CD4-positive, alpha-beta T cell (primary cell): ENCODE results near the gene BHMT2. TPM values are rescaled to one million over a fixed set of nuclear protein-coding genes. Genes with fewer than 3 reads are reported as not detected.

Experiments
- ATAC-seq: fragments of 200-7000 bp; cut with Tn5 transposase; one replicate; pipeline ENCODE4 v1.10.0; 2022; ENCODE audit warnings: mild to moderate bottlenecking; ENCODE audit not compliant: poor library complexity
- CTCF ChIA-PET: fragments of 350-600 bp; sonication (Branson Sonifier 250); formaldehyde crosslinking; loops from one replicate; lab custom pipeline; 2021; ENCODE audit warnings: antibody characterized with exemption, inconsistent platforms; lab: Charles Lee
- POLR2A ChIA-PET: fragments of 350-600 bp; sonication (Branson Sonifier 250); formaldehyde crosslinking; loops from one replicate; lab custom pipeline; 2021; ENCODE audit warnings: antibody characterized with exemption, inconsistent platforms; lab: Charles Lee
- DNase-seq, 14 experiments: peaks; one replicate each; pipeline ENCODE4 v3.0.0-alpha.2; 2013 to 2020; ENCODE audit warnings: mixed read lengths in 2 of 14
- H3K27ac ChIP-seq, 2 donors: one replicate each; pipeline versions ENCODE4 v1.5.1 to v1.7.0; 2013; ENCODE audit warnings: low read length in 2 of 2, low read depth in 1 of 2, mild to moderate bottlenecking in 1 of 2
- H3K27me3 ChIP-seq, 2 experiments: 1 replicate in 1 of 2; 2 replicates in 1 of 2; pipeline versions ENCODE4 v1.6.1 to v1.7.0; 2013; ENCODE audit warnings: low read length in 2 of 2, control low read depth in 1 of 2, mild to moderate bottlenecking in 1 of 2, moderate library complexity in 1 of 2; ENCODE audit not compliant: insufficient read depth in 2 of 2, control insufficient read depth in 1 of 2
- H3K36me3 ChIP-seq: one replicate; pipeline ENCODE4 v1.6.1; 2013; ENCODE audit warnings: low read length, control low read depth; ENCODE audit not compliant: insufficient read depth
- H3K4me1 ChIP-seq: one replicate; pipeline ENCODE4 v1.6.1; 2013; ENCODE audit warnings: low read length, control low read depth; ENCODE audit not compliant: insufficient read depth
- H3K4me3 ChIP-seq: one replicate; pipeline ENCODE4 v1.5.1; 2013; ENCODE audit warnings: mild to moderate bottlenecking, low read length, moderate library complexity
- H3K9me3 ChIP-seq, 2 experiments: 1 replicate in 1 of 2; 2 replicates in 1 of 2; pipeline versions ENCODE4 v1.6.1 to v1.7.0; 2013; ENCODE audit warnings: low read length in 2 of 2, mild to moderate bottlenecking in 2 of 2, control low read depth in 1 of 2, moderate library complexity in 1 of 2; ENCODE audit not compliant: control insufficient read depth in 1 of 2, insufficient read depth in 1 of 2
- H3K27ac Mint-ChIP-seq: one replicate; pipeline ENCODE4 v1.8.0; 2020; ENCODE audit warnings: mixed read lengths
- H3K27me3 Mint-ChIP-seq: one replicate; pipeline ENCODE4 v1.8.0; 2021; ENCODE audit warnings: mixed read lengths
- H3K36me3 Mint-ChIP-seq: one replicate; pipeline ENCODE4 v1.8.0; 2021; ENCODE audit warnings: low read depth, mixed read lengths
- H3K4me1 Mint-ChIP-seq: one replicate; pipeline ENCODE4 v1.8.0; 2021; ENCODE audit warnings: low read depth, mixed read lengths
- H3K4me3 Mint-ChIP-seq: one replicate; pipeline ENCODE4 v1.8.0; 2020; ENCODE audit warnings: mild to moderate bottlenecking, mixed read lengths
- H3K9me3 Mint-ChIP-seq: one replicate; pipeline ENCODE4 v1.8.0; 2020; ENCODE audit warnings: mixed read lengths
- CTCF ChIP-seq: fragments of 200-600 bp; IDR thresholded peaks from one replicate; pipeline ENCODE4 v1.8.0; 2022; ENCODE audit warnings: antibody characterized with exemption, mild to moderate bottlenecking
- intact Hi-C, 2 experiments: fragments of 100-400 bp; cut with DNase I in 1 of 2; cut with micrococcal nuclease in 1 of 2; formaldehyde crosslinking; loops; one replicate each; pipeline versions ENCODE4 v1.15.1 to v1.9.0; 2023 to 2025; cut with DNase I, micrococcal nuclease
- total RNA-seq, 174 experiments: library from RNA in 2 of 174; stranded (reverse) in 2 of 174; gene quantifications; one replicate each; pipeline ENCODE4 v1.2.3 and lab custom pipeline; 2021 to 2026

BHMT2 gene
- total RNA-seq, 2 experiments from 2014 or later: not detected

GRCh38 chr5:79133657-79134451, 64.3 kb downstream of the BHMT2 start:
- H3K4me3 ChIP-seq: peak overlapping the region; percentile 17
- peaks cover 11% of the 10 kb centered on the region for H3K4me1 ChIP-seq
- H3K4me3 Mint-ChIP-seq: peak overlapping the region; percentile 70
- ChIA-PET POLR2A (interaction anchor here (0.6 to 2.7 kb wide), 3 partner anchors 109 to 377 kb away, joined by 3 to 26 read pairs (median 3); partner anchors contain the start of gene ARSB), CTCF (interaction anchor here (0.7 to 1.9 kb wide), 10 partner anchors 11 to 813 kb away, joined by 3 to 8 read pairs (median 4); no protein-coding TSS in a partner anchor)
- H3K27me3 Mint-ChIP-seq: peaks cover 4% of the 10 kb centered on the region
- no peaks in the 10 kb centered on the region for H3K9me3 ChIP-seq
- peaks cover 10% of the 10 kb centered on the region for H3K4me1 Mint-ChIP-seq
- no peaks in the 10 kb centered on the region for H3K9me3 Mint-ChIP-seq
- no peak overlapping the region for H3K27ac ChIP-seq
- peak; percentile 83 for ATAC-seq
- no peak overlapping the region for H3K27ac Mint-ChIP-seq
- H3K36me3 Mint-ChIP-seq: no peaks in the 10 kb centered on the region
- intact Hi-C loops: loop anchor here (1.0 to 10.0 kb wide), 7 partner anchors 109 to 1171 kb away; no protein-coding TSS in a partner anchor
- TF ChIP-seq CTCF: peak; percentile 62
- DNase-seq: peak; percentile 21 to 77 (median 55)
- H3K36me3 ChIP-seq: no peaks in the 10 kb centered on the region
- H3K27me3 ChIP-seq: no peaks in the 10 kb centered on the region

GRCh38 chr5:79135790-79136553, 66.4 kb downstream of the BHMT2 start:
- H3K4me3 Mint-ChIP-seq: no peak overlapping the region
- H3K27me3 ChIP-seq: no peaks in the 10 kb centered on the region
- H3K4me1 Mint-ChIP-seq: peaks cover 10% of the 10 kb centered on the region
- ATAC-seq (no peak), DNase-seq (no peak)
- ChIA-PET CTCF (no interaction called here), POLR2A (no interaction called here)
- no peak overlapping the region for H3K4me3 ChIP-seq
- no peak for TF ChIP-seq CTCF
- H3K9me3 Mint-ChIP-seq: peaks cover 3% of the 10 kb centered on the region
- intact Hi-C loops: loop anchor here in 1 of 2 experiments (10.0 kb wide), 2 partner anchors 251 to 1169 kb away; no protein-coding TSS in a partner anchor
- H3K36me3 ChIP-seq: no peaks in the 10 kb centered on the region
- peaks cover 11% of the 10 kb centered on the region for H3K4me1 ChIP-seq
- H3K9me3 ChIP-seq: no peaks in the 10 kb centered on the region
- no peaks in the 10 kb centered on the region for H3K36me3 Mint-ChIP-seq
- no peak overlapping the region for H3K27ac ChIP-seq
- peaks cover 4% of the 10 kb centered on the region for H3K27me3 Mint-ChIP-seq
- no peak overlapping the region for H3K27ac Mint-ChIP-seq

- intact Hi-C loops: loop anchor here in 1 of 2 experiments (10.0 kb wide), 2 partner anchors 252 to 1168 kb away; no protein-coding TSS in a partner anchor
- DNase-seq (no peak), ATAC-seq (no peak)
- H3K4me3 ChIP-seq: no peak overlapping the region
- TF ChIP-seq CTCF: no peak
- H3K27me3 ChIP-seq: no peaks in the 10 kb centered on the region
- H3K27ac ChIP-seq: no peak overlapping the region
- Mint-ChIP-seq H3K4me3 (no peak overlapping the region), H3K4me1 (peaks cover 10% of the 10 kb centered on the region), H3K27me3 (peaks cover 4% of the 10 kb centered on the region), H3K36me3 (no peaks in the 10 kb centered on the region), H3K9me3 (peaks cover 3% of the 10 kb centered on the region), H3K27ac (no peak overlapping the region)
- POLR2A ChIA-PET: no interaction called here
- CTCF ChIA-PET: no interaction called here
- peaks cover 11% of the 10 kb centered on the region for H3K4me1 ChIP-seq
- no peaks in the 10 kb centered on the region for H3K9me3 ChIP-seq
- no peaks in the 10 kb centered on the region for H3K36me3 ChIP-seq
Observed at GRCh38 chr5:79136618-79137017, 67.1 kb downstream of the BHMT2 start.

Other genes starting within 250 kb of the BHMT2 start
- gene ARSB, start 84.5 kb upstream of the BHMT2 start, total RNA-seq: 1 to 10 TPM; 4.4 to 5.2 TPM
- under 1 TPM in 1 of 2 experiments, not detected in 1; 0.50 TPM for gene DMGDH, start 93 bp upstream of the BHMT2 start, total RNA-seq
- not detected for gene BHMT, start 42.0 kb downstream of the BHMT2 start, total RNA-seq
- gene JMY, start 166.4 kb downstream of the BHMT2 start, total RNA-seq: 10 to 100 TPM; 73.3 to 73.5 TPM